ENCODE results near the gene NFIC. TPM values are rescaled to one million over a fixed set of nuclear protein-coding genes. Genes with fewer than 3 reads are reported as not detected.
"Not testable (repeated sequence)": the region's sequence is repeated elsewhere in the genome, so short reads cannot be mapped to it uniquely, and the experiment has no call there.

NFIC gene
- total RNA-seq, 1 donor, result 42.7 TPM

DNA sequence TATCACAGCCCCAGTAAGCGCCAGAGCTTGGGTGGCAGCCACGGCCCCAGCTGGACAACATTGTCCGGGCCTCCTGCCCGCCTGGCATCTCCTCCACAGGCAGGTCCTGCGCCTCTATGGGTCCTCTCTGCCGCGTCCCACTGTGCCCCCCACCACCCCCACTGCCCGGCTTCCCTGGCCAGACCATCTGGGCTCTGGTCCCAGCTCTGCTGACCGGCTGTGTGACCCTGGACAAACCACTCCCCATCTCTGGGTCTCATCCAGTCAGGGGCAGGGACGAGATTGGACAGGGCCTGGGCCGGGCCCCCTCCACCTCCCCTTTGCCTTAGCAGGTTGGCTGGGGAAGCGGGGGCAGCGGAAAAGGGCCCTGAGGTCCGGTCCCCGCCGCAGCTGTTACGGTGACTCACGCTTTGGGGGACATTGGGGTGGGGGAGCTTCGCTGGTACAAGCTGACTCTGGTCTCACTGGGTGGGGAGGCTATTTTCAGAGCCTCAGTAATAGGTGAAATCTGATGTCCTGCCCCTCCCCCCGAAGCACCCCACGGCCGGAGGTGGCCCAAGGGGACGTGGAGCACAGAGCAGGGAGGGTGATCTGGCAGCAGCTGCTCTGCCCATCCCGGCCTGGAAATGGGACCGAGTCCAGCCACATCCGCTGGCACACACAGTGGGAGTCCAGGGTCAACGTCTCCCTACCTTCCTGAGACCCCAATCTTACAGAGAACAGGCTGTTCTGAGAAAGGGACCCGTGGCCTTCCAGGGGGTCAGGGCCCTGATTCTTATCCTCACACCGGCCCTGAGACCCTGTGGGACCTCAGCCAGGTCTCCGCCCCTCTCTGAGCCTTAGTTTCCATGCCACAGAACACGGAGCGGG, 9.1 kb downstream of the NFIC start:
- TF ChIP-seq, protein P1, sequence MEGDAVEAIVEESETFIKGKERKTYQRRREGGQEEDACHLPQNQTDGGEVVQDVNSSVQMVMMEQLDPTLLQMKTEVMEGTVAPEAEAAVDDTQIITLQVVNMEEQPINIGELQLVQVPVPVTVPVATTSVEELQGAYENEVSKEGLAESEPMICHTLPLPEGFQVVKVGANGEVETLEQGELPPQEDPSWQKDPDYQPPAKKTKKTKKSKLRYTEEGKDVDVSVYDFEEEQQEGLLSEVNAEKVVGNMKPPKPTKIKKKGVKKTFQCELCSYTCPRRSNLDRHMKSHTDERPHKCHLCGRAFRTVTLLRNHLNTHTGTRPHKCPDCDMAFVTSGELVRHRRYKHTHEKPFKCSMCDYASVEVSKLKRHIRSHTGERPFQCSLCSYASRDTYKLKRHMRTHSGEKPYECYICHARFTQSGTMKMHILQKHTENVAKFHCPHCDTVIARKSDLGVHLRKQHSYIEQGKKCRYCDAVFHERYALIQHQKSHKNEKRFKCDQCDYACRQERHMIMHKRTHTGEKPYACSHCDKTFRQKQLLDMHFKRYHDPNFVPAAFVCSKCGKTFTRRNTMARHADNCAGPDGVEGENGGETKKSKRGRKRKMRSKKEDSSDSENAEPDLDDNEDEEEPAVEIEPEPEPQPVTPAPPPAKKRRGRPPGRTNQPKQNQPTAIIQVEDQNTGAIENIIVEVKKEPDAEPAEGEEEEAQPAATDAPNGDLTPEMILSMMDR (IDR thresholded peaks at IDR 0.05; ENCODE audit: insufficient read depth, low read depth, low read length), result no peak

GRCh38 chr19:3376091-3376455, 9.7 kb downstream of the NFIC start:
- H3K4me3 ChIP-seq (ENCODE audit: low read depth, low read length); DNase-seq (ENCODE audit: low read depth): not testable (repeated sequence)

More for the DNA sequence above, 9.1 kb downstream of the NFIC start:
- peak; percentile 67 for DNase-seq (ENCODE audit: low read depth)
- H3K4me3 ChIP-seq (ENCODE audit: low read depth, low read length), result no peak overlapping the region

DNA sequence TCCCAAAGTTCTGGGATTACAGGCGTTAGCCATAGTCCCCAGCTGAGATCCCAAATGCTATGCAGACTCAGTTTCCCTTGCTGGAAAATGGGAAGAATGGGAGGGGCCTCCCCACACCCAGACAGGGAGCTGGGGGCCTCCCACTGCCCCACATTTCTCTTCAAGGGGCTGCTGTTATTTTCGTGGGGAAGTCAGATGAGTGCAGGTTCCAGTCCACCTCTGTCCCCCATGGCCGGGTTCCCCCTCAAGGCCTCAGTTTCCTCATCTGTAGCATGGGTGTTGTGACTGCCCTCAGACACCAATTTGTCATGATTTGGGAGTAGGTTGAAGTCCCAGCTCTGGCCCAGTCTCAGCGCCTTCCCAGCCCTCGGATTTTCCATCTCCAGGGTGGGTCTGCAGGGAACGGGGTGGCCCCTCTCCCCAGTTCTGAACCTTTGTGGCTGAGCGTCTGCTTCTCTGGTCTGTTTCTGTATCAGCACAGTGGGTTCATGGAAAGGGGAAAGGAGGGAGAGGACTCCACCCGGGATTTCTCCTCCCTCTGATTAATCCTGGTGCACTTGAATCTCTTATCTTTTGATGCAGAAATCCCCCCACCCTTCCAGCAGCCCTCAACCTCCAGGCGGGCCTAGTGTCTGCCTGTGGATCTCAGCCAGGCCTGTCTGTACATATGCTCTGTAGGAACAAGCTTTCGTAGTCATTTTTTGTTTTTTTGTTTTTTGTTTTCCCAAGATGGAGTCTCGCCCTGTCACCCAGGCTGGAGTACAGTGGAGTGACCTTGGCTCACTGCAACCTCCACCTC, 12.2 kb downstream of the NFIC start:
- DNase-seq (ENCODE audit: low read depth), result no peak
- TF ChIP-seq, protein P1 (IDR thresholded peaks at IDR 0.05; ENCODE audit: insufficient read depth, low read depth, low read length), result no peak
- no peak overlapping the region for H3K4me3 ChIP-seq (ENCODE audit: low read depth, low read length)

- DNase-seq (ENCODE audit: low read depth), result no peak
- H3K4me3 ChIP-seq (ENCODE audit: low read depth, low read length), result no peak overlapping the region
- TF ChIP-seq, protein P1 (IDR thresholded peaks at IDR 0.05; ENCODE audit: insufficient read depth, low read depth, low read length), result no peak
These were observed 14.4 kb downstream of the NFIC start for GRCh38 chr19:3380829-3381228.

- DNase-seq (ENCODE audit: low read depth), result no peak
- no peak overlapping the region for H3K4me3 ChIP-seq (ENCODE audit: low read depth, low read length)
- TF ChIP-seq, protein P1 (IDR thresholded peaks at IDR 0.05; ENCODE audit: insufficient read depth, low read depth, low read length), result no peak
These were observed 15.5 kb downstream of the NFIC start for GRCh38 chr19:3381701-3382372.

GRCh38 chr19:3382460-3383100, 16.2 kb downstream of the NFIC start:
- no peak for DNase-seq (ENCODE audit: low read depth)
- H3K4me3 ChIP-seq (ENCODE audit: low read depth, low read length), result no peak overlapping the region
- TF ChIP-seq, protein P1 (IDR thresholded peaks at IDR 0.05; ENCODE audit: insufficient read depth, low read depth, low read length), result no peak

Measured in fibroblast of villous mesenchyme (primary cell).